AG09309 (cell line): Measurements from ENCODE around the gene TRIOBP.
"Not testable (repeated sequence)": the region's sequence is repeated elsewhere in the genome, so short reads cannot be mapped to it uniquely, and the experiment has no call there.

Experiments
- DNase-seq: peaks from one replicate; pipeline ENCODE4 v3.0.0-alpha.2; 2010; ENCODE audit warnings: low read depth
- H3K4me3 ChIP-seq: 2 replicates; pipeline ENCODE4 v1.5.1; 2011; ENCODE audit warnings: mild to moderate bottlenecking, low read depth, low read length, moderate library complexity; ENCODE audit not compliant: control insufficient read depth
- TF ChIP-seq, protein P1 (sequence below): IDR thresholded peaks from 2 replicates; pipeline ENCODE4 v1.5.1; 2011; ENCODE audit warnings: mild to moderate bottlenecking, low read depth, low read length, inconsistent platforms; ENCODE audit not compliant: insufficient read depth, control insufficient read depth; ENCODE audit errors: missing control alignments

Gene TRIOBP

DNA sequence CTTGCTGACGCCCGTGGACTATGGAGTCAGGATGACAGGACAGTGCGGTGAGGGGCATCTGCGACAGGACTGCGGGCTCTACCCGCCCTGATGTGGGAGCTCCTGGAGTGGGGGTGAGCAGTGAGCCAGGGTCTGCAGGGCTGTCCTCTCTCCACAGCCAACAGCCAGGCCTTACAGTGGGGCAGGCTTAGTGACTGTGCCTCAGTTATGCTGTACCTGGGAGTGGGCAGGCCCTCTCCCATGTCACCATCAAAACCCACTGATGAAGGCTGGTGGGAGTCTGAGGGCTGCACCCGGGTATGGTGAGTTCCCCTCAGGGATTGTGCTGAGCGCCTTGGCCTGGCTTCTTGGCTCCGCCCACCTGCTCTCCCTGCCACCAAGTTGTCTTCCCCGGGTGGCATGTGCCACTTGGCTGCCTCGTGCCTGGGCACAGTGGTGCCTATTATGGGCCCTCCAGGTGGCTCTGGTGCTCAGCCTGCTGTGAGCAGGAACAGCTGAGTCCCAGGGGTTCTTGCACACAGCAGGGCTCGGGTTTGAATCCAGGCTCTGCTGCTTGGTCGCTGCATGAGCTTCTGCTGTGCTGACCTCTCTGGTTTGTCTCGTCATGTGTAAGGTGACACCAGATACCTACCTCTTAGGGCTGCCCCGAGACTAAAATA, 4.1 kb upstream of the TRIOBP start:
- TF ChIP-seq, protein P1, sequence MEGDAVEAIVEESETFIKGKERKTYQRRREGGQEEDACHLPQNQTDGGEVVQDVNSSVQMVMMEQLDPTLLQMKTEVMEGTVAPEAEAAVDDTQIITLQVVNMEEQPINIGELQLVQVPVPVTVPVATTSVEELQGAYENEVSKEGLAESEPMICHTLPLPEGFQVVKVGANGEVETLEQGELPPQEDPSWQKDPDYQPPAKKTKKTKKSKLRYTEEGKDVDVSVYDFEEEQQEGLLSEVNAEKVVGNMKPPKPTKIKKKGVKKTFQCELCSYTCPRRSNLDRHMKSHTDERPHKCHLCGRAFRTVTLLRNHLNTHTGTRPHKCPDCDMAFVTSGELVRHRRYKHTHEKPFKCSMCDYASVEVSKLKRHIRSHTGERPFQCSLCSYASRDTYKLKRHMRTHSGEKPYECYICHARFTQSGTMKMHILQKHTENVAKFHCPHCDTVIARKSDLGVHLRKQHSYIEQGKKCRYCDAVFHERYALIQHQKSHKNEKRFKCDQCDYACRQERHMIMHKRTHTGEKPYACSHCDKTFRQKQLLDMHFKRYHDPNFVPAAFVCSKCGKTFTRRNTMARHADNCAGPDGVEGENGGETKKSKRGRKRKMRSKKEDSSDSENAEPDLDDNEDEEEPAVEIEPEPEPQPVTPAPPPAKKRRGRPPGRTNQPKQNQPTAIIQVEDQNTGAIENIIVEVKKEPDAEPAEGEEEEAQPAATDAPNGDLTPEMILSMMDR = no peak
- H3K4me3 ChIP-seq = no peak overlapping the region

GRCh38 chr22:37694131-37694530, 2.7 kb upstream of the TRIOBP start:
- DNase-seq, H3K4me3 ChIP-seq: not testable (repeated sequence)

More for the DNA sequence above, 4.1 kb upstream of the TRIOBP start:
- no peak for DNase-seq

DNA sequence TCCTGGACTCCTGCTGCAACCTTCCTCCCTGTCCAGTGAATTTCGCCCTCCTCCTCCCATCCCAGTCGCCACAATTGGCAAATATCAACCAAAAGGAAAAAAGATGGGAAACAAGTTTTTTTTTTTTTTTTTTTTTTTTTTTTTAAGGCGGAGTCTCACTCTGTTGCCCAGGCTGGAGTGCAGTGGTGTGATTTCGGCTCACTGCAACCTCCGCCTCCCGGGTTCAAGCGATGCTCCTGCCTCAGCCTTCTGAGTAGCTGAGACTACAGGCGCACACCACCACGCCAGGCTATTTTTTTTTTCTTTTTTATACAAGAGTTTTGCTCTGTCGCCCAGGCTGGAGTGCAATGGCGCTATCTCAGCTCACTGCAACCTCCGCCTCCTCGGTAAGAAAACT, 590 bp upstream of the TRIOBP start:
- H3K4me3 ChIP-seq, DNase-seq: not testable (repeated sequence)

- no peak overlapping the region for H3K4me3 ChIP-seq
- TF ChIP-seq, protein P1 = no peak
- no peak for DNase-seq
Observed at GRCh38 chr22:37697538-37697835, 639 bp downstream of the TRIOBP start.

- TF ChIP-seq, protein P1 = no peak
- H3K4me3 ChIP-seq = no peak overlapping the region
- DNase-seq = no peak
Observed at GRCh38 chr22:37701141-37701786, 4.4 kb downstream of the TRIOBP start.

- no peak for DNase-seq
- no peak overlapping the region for H3K4me3 ChIP-seq
- TF ChIP-seq, protein P1 = no peak
Observed at GRCh38 chr22:37703906-37704305, 7.1 kb downstream of the TRIOBP start.

- no peak overlapping the region for H3K4me3 ChIP-seq
- DNase-seq = no peak
- TF ChIP-seq, protein P1 = no peak
Observed at GRCh38 chr22:37704645-37705044, 7.8 kb downstream of the TRIOBP start.

GRCh38 chr22:37705205-37705604, 8.4 kb downstream of the TRIOBP start:
- TF ChIP-seq, protein P1 = no peak
- no peak overlapping the region for H3K4me3 ChIP-seq
- DNase-seq = no peak
